AG09319 (cell line): ENCODE data around the gene EZR.

Experiments used
- DNase-seq: peaks from one replicate; pipeline ENCODE4 v3.0.0-alpha.2; 2010; ENCODE audit warnings: low read depth; ENCODE audit errors: extremely low read depth
- CTCF ChIP-seq: IDR thresholded peaks from 2 replicates; pipeline ENCODE4 v1.5.1; 2011; ENCODE audit warnings: low read depth, mild to moderate bottlenecking, inconsistent platforms, low read length, moderate library complexity

Gene EZR

GRCh38 chr6:158776737-158777136 is 42.4 kb downstream of the EZR start:
- no peak for TF ChIP-seq CTCF
- no peak for DNase-seq

GRCh38 chr6:158775832-158776231 is 43.3 kb downstream of the EZR start:
- no peak for DNase-seq
- TF ChIP-seq CTCF, result no peak

GRCh38 chr6:158774717-158775449 is 44.3 kb downstream of the EZR start:
- DNase-seq, result no peak
- TF ChIP-seq CTCF, result no peak

- no peak for DNase-seq
- TF ChIP-seq CTCF, result no peak
These were observed 45.4 kb downstream of the EZR start for GRCh38 chr6:158773581-158774449.

GRCh38 chr6:158772851-158773371 is 46.3 kb downstream of the EZR start:
- no peak for TF ChIP-seq CTCF
- DNase-seq, result no peak

GRCh38 chr6:158772172-158772571 is 47.0 kb downstream of the EZR start:
- no peak for DNase-seq
- TF ChIP-seq CTCF, result no peak
